DND-41 (cell line): ENCODE results near the gene ARHGAP18.

Experiments
- EZH2 ChIP-seq: IDR thresholded peaks from 3 replicates; pipeline ENCODE4 v1.6.1; 2012; ENCODE audit warnings: borderline replicate concordance, low read depth, mild to moderate bottlenecking, moderate library complexity, low read length, inconsistent platforms; ENCODE audit not compliant: severe bottlenecking
- TF ChIP-seq, protein P1 (sequence below): IDR thresholded peaks from 2 replicates; pipeline ENCODE4 v1.5.1; 2012; ENCODE audit warnings: borderline replicate concordance, low read length, moderate library complexity, mild to moderate bottlenecking; ENCODE audit not compliant: poor library complexity, severe bottlenecking; ENCODE audit errors: extremely low read depth

DNA sequence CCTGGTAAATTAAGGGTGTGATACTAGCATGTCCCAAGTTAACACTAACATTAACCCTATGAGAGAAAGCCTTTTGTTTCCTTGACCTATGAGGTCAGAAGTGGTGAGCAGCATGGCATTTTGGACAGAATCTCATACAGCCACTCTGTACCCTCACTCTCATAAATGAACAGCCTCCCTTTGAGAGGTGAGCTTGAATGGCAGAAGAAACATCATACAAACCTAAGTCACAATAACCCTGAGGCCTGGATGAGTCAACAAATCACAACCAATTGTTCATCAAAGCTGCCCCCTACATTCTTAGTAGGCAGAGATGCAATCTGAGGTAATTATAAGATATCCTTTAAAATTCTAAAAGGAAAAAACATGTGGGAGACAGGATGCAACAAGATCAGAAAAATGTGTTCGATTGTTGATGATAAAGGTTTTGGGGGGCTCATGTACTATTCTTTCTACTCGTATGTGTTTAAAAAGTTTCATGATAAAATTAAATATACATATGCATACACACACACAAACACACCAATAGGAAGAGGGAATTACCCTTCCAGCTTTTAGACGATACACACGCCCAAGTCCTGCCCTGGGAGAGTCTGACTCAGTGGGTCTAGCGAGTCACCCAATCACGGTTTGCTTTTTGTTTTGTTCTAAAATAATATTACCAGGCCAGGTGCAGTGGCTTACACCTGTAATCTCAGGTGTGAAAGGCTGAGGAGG is 117.3 kb downstream of the ARHGAP18 start:
- TF ChIP-seq, protein P1, sequence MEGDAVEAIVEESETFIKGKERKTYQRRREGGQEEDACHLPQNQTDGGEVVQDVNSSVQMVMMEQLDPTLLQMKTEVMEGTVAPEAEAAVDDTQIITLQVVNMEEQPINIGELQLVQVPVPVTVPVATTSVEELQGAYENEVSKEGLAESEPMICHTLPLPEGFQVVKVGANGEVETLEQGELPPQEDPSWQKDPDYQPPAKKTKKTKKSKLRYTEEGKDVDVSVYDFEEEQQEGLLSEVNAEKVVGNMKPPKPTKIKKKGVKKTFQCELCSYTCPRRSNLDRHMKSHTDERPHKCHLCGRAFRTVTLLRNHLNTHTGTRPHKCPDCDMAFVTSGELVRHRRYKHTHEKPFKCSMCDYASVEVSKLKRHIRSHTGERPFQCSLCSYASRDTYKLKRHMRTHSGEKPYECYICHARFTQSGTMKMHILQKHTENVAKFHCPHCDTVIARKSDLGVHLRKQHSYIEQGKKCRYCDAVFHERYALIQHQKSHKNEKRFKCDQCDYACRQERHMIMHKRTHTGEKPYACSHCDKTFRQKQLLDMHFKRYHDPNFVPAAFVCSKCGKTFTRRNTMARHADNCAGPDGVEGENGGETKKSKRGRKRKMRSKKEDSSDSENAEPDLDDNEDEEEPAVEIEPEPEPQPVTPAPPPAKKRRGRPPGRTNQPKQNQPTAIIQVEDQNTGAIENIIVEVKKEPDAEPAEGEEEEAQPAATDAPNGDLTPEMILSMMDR, result no peak
- TF ChIP-seq EZH2, result no peak
